ENCODE measurements around the gene MICU2. TPM values are rescaled to one million over a fixed set of nuclear protein-coding genes. Genes with fewer than 3 reads are reported as not detected.

MICU2 gene
- total and polyA plus RNA-seq, 2 of the 4 experiments (the other 2 are of a cell fraction) = 14.9 to 25.0 TPM

DNA sequence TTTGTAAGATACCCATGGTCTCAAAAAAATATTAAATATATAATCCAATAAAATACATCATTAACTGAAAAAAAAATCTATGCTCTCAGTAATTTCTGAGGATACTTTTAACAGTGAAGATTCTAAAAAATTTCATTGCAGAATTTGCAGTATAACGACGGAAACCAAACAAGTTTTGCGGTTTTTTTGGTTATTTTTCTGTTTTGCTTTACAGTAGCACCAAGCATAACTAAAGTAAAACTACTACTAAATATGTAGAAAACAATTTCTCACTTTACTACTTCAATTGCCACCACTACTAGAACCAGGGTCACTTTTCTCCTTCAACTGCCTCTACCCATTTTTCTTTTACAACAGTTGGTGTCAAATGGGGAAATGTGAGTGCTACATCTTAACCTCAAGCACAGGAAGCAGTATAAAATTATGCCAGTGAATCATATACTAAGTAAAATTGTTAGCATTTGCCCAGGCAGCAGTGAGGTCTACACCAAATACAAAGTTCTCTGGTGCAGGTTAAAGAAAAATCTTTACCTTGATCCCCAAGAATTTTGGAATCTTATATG is 24.1 kb downstream of the MICU2 start:
- POLR2A ChIA-PET (ENCODE audit: unreplicated experiment) = no interaction called here
- H4K91ac ChIP-seq (ENCODE audit: insufficient read depth, low read depth, low read length) = no peak overlapping the region
- H3K79me1 ChIP-seq (ENCODE audit: low read depth in 1 of 2, low read length in 2 of 2) = peaks cover 17 to 48% of the 10 kb centered on the region in 2 experiments
- H3K27me3 ChIP-seq (ENCODE audit: control insufficient read depth, insufficient read depth, low read length) = no peaks in the 10 kb centered on the region
- H3K9ac ChIP-seq (ENCODE audit: low read depth, low read length) = no peak overlapping the region
- no CpG with 5 or more reads among the region's 3 CpGs for WGBS, 2 experiments (ENCODE audit: extremely low coverage in 2 of 2, insufficient read length in 1 of 2)
- no peak overlapping the region for H3K23ac ChIP-seq (ENCODE audit: low read depth, low read length)
- H2BK20ac ChIP-seq (ENCODE audit: low read depth, low read length) = no peak overlapping the region
- ATAC-seq (ENCODE audit: low read depth) (no peak), DNase-seq (no peak)
- no peak overlapping the region for H3K18ac ChIP-seq (ENCODE audit: low read depth, low read length)
- no peak overlapping the region for H2BK5ac ChIP-seq (ENCODE audit: low read depth, low read length, poor library complexity, severe bottlenecking)
- TF ChIP-seq CTCF (conservative IDR thresholded peaks at IDR 0.05; ENCODE audit: low read depth, low read length) (no peak), FOS (IDR thresholded peaks at IDR 0.05; ENCODE audit: low read depth, low read length) (no peak), RAD21 (IDR thresholded peaks at IDR 0.05; ENCODE audit: low read length) (no peak), MXI1 (IDR thresholded peaks at IDR 0.05; ENCODE audit: borderline replicate concordance, low read depth, low read length) (no peak), MAZ (IDR thresholded peaks at IDR 0.05; ENCODE audit: borderline replicate concordance, low read depth, low read length) (no peak), RFX5 (IDR thresholded peaks at IDR 0.05; ENCODE audit: low read depth, low read length) (no peak), MAFK (IDR thresholded peaks at IDR 0.05; ENCODE audit: low read depth, low read length) (no peak), NFE2L2 (IDR thresholded peaks at IDR 0.05; ENCODE audit: low read depth, low read length) (no peak)
- no peak overlapping the region for H3K27ac ChIP-seq (ENCODE audit: insufficient read depth, low read length)
- no peak overlapping the region for H3K14ac ChIP-seq (replicated peaks; ENCODE audit: low read depth, low read length)
- H2AFZ ChIP-seq (replicated peaks; ENCODE audit: low read length, poor library complexity) = no peak overlapping the region
- H4K20me1 ChIP-seq (ENCODE audit: insufficient read depth, low read length) = peaks cover 3% of the 10 kb centered on the region; the same call in 1 of the 2 replicates
- intact Hi-C loops (cut with micrococcal nuclease) (no loop called here), in situ Hi-C loops (cut with MboI; ENCODE audit: low sequenced_read_pairs) (no loop called here), dilution Hi-C loops (cut with HindIII; ENCODE audit: low sequenced_read_pairs, unreplicated experiment) (no loop called here)
- H3K9me1 ChIP-seq (ENCODE audit: insufficient read depth, low read length) = 0 out of 2 replicates have a peak, but pooled peaks cover 3% of the 10 kb centered on the region
- no peak overlapping the region for H4K8ac ChIP-seq (ENCODE audit: low read depth in 2 of 2, low read length in 2 of 2)
- no peak overlapping the region for H3K4me2 ChIP-seq (ENCODE audit: low read depth, low read length)
- H3K4me1 ChIP-seq (ENCODE audit: control insufficient read depth, insufficient read depth, low read length) = peaks cover 3% of the 10 kb centered on the region; the same call in 1 of the 2 replicates
- no peak overlapping the region for H4K5ac ChIP-seq (ENCODE audit: low read depth, low read length)
- H3K4ac ChIP-seq (ENCODE audit: low read depth, low read length) = no peak overlapping the region
- CTCF ChIA-PET = no interaction called here
- H3K9me3 ChIP-seq (ENCODE audit: control insufficient read depth, insufficient read depth, low read length) = peaks cover 8% of the 10 kb centered on the region
- no peak overlapping the region for H2AK9ac ChIP-seq (replicated peaks; ENCODE audit: low read depth, low read length, poor library complexity)
- BruUV-seq (replicated peaks) = no TSS peak
- no peak overlapping the region for H3K56ac ChIP-seq (ENCODE audit: extremely low read depth, insufficient read depth, low read length)
- no peak overlapping the region for H2BK120ac ChIP-seq (ENCODE audit: low read depth, low read length)
- no peak overlapping the region for H3K4me3 ChIP-seq (ENCODE audit: insufficient read depth, low read depth, low read length)
- H2AK5ac ChIP-seq (ENCODE audit: low read depth, low read length) = no peak overlapping the region
- H2BK15ac ChIP-seq (ENCODE audit: low read depth, low read length) = no peak overlapping the region
- H3K36me3 ChIP-seq (ENCODE audit: control insufficient read depth, insufficient read depth, low read length) = peaks cover 3% of the 10 kb centered on the region; the same call in 1 of the 2 replicates

Measured in IMR-90 (cell line).